ENCODE measurements around the gene NPVF.

DNA sequence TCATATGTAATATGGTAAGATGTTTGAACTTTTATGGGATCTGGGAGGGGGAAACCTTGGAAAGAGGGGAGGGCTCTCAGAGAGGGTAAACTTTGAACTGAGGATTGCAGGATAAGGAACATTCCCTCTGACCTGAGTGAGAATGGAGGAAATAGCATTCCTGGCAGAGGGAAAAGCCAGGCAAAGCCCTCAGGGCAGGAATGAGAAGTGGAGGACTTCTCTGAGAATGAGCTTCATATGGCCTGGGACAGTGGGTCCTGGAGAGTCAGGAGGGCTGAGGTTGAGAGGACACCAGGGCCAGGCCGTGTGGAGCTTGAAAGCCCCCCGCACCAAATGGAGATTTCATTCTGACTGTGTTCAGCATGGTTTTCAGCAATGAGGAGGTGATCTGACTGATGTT, 34.2 kb downstream of the NPVF start:
- no peak for TF ChIP-seq POLR2A (IDR thresholded peaks at IDR 0.05)
- TF ChIP-seq, protein P1, sequence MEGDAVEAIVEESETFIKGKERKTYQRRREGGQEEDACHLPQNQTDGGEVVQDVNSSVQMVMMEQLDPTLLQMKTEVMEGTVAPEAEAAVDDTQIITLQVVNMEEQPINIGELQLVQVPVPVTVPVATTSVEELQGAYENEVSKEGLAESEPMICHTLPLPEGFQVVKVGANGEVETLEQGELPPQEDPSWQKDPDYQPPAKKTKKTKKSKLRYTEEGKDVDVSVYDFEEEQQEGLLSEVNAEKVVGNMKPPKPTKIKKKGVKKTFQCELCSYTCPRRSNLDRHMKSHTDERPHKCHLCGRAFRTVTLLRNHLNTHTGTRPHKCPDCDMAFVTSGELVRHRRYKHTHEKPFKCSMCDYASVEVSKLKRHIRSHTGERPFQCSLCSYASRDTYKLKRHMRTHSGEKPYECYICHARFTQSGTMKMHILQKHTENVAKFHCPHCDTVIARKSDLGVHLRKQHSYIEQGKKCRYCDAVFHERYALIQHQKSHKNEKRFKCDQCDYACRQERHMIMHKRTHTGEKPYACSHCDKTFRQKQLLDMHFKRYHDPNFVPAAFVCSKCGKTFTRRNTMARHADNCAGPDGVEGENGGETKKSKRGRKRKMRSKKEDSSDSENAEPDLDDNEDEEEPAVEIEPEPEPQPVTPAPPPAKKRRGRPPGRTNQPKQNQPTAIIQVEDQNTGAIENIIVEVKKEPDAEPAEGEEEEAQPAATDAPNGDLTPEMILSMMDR (IDR thresholded peaks at IDR 0.05): no peak
